CD4-positive, alpha-beta T cell treated with Interleukin-2 at 100 ng/mL for 4 hours (primary cell): Measurements from ENCODE around the gene PI4KB.
"Not testable (repeated sequence)": the region's sequence is repeated elsewhere in the genome, so short reads cannot be mapped to it uniquely, and the experiment has no call there.

Source experiments
- DNase-seq: peaks from one replicate; pipeline ENCODE4 v3.0.0-alpha.2; 2020; ENCODE audit warnings: low spot score

PI4KB gene

GRCh38 chr1:151281225-151281968 is 45.8 kb downstream of the PI4KB start:
- peak; percentile 97 for DNase-seq

GRCh38 chr1:151277249-151277648 is 50.0 kb downstream of the PI4KB start:
- DNase-seq: peak; percentile 4

DNA sequence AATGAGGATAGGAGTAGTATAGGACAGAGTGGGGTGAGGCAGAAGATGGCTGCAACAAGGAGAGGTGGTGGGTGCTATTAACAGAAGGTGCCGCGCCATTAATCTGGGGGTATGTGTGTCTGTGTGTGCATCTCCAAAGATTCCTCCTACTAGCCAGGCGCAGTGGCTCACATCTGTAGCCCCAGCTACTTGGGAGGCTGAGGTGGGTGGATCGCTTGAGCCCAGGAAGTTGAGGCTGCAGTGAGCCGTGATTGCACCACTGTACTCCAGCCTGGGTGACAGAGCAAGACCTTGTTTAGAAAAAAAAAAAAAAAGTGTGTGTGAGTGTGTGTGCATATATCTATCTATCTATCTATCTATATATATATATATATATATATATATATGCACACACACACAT is 51.9 kb downstream of the PI4KB start:
- DNase-seq: not testable (repeated sequence)

GRCh38 chr1:151273924-151274466 is 53.2 kb downstream of the PI4KB start:
- no peak for DNase-seq

GRCh38 chr1:151267760-151268159 is 59.5 kb downstream of the PI4KB start:
- DNase-seq: no peak

GRCh38 chr1:151266821-151267220 is 60.4 kb downstream of the PI4KB start:
- DNase-seq: no peak

DNA sequence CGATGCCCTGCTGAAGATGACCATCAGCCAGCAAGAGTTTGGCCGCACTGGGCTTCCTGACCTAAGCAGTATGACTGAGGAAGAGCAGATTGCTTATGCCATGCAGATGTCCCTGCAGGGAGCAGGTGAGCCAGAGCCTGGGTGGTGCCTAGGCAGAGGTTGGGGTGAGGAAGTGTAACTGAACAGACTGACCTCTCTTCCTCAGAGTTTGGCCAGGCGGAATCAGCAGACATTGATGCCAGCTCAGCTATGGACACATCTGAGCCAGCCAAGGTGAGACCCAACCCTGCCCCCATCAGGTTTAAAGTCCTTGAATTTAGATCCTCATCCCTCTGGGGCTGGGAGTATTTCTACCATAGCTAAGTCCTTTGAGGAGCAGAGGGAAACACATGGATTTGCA is 60.9 kb downstream of the PI4KB start:
- no peak for DNase-seq

DNA sequence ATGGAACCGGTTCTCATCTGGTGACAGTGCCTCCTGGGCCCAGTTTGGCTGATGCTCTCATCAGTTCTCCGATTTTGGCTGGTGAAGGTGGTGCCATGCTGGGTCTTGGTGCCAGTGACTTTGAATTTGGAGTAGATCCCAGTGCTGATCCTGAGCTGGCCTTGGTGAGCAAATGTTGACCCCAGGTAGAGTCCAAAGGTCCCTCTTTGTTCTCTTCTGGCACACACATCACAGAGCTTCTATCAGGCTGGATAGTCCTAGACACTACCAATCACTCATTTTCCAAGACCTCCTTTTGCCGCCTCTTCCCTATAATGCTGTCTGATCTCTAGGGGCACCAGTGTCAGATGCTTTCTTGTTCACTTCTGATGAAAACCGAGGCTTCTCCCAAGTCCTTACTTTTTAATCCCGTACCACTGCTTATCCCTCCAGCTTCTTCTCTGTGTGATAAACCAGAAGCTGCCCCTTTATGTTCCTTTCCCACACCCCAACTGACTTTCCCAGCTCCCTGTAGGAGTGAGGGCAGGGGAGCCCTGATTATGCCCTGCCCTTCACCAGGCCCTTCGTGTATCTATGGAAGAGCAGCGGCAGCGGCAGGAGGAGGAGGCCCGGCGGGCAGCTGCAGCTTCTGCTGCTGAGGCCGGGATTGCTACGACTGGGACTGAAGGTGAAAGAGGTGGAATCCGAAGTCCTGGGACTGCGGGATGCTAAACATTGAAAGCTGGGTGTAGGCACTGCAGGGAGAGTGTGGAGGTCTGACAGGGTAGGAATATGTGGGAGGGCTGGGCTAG is 61.6 kb downstream of the PI4KB start:
- DNase-seq: no peak

DNA sequence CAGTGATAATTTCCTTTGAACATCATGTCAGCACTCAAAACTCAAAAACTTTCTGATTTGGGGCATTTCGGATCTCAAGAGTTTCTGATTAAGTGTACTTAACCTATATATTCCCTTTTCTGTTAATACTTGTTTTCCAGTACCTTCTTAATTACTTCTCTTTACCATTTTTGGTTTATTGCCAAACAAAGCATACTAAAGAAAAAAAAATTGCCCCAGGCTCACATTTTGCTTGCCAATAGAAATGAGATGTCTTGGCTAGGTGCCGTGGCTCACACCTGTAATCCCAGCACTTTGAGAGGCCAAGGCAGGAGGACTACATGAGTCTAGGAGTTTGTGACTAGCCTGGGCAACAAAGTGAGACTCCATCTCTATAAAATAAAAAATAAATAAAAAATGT is 67.9 kb downstream of the PI4KB start:
- DNase-seq: no peak

DNA sequence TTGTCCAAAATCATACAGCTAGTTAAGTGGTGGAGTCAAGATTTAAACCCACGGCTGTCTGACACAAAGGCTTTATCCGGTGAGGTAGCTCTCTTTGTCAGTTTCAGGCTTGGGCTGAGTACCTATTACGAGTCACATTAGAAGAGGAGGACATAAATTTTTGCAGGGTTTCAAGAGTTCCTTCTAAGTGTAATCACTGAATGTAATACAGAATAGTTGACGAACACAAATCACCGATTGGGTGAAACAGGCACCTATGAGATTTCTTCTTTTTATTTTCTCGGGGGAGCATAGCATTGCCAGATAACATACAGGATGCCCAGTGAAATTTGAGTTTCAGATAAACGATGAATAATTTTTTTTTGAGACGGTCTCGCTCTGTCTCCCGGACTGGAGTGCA is 71.8 kb downstream of the PI4KB start:
- no peak for DNase-seq

DNA sequence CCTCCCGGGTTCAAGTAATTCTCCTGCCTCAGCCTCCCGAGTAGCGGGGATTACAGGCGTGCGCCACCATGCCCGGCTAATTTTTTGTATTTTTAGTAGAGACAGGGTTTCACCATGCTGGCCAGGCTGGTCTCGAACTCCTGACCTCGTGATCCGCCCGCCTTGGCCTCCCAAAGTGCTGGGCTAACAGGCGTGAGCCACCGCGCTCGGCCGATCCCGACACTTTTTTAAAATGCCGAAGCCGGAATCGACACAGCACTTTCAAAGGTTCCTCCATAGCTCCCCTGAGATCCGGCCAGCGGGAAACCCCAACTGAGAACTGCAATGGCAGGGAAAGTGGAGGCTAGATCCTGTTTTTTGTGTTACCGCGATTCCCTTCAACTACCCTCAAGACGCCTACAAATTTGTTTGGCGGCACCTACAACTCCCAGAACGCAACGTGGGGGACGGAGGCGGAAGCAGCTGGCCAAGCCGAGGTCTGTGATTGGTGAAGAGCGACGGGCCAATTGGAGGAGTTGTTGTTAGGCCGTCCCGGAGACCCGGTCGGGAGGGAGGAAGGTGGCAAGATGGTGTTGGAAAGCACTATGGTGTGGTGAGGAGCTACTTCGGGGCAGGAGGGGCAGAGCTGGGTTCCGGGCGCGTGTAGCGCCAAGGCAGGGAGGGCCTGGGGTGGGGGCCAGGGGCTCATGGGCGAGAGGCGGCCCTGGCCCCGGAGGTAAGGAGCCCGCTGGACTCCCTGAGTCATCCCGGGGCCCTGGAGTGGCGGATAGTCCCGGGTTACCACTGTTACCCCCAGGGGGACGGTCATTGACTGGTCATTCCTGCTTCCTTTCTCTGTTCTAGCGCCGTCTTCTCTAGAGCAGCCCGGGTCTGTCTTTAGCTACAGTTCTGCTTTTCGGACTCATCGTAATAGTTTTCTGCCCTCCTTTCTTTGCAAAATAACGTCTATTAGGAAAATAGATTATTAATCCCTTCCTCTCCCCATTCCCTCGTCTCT is 72.7 kb downstream of the PI4KB start, which contains the start of gene PSMD4:
Gene PSMD4 (plus strand): TSS at position 518 of the 997 bp plus-strand sequence. CDS start 49 bp downstream, at position 567.
- peak; percentile 97 for DNase-seq

- peak; percentile 81 for DNase-seq
These were observed 75.4 kb downstream of the PI4KB start for GRCh38 chr1:151251656-151252470.

GRCh38 chr1:151246786-151247185 is 80.4 kb downstream of the PI4KB start:
- DNase-seq: no peak

- DNase-seq: no peak
These were observed 83.5 kb downstream of the PI4KB start for GRCh38 chr1:151243683-151244216.

DNA sequence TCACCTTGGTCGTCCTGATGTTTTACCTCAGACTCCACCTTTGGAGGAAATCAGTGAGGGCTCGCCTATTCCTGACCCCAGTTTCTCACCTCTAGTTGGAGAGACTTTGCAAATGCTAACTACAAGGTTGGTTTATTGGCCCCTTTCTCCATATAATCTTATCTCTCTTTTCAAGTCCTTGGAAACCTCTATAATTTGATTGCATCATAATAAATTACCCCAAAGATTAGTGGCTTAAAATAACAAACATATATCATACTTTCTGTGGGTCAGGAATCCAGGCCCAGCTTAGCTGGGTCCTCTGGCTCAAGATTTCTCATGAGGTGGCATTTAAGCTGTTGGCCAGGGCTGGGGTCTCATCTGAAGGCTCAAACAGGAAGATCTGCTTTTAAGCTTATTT is 84.8 kb downstream of the PI4KB start:
- DNase-seq: no peak
